Erythroblast (primary cell): Measurements from ENCODE around the gene AHCYL2.

ENCODE experiments used
- GATA1 ChIP-seq: IDR thresholded peaks from 2 replicates; pipeline ENCODE4 v1.6.1; 2011; ENCODE audit warnings: low read depth, mild to moderate bottlenecking, control low read depth, low read length, moderate library complexity
- POLR2A ChIP-seq: IDR thresholded peaks from 2 replicates; pipeline ENCODE4 v1.6.1; 2011; ENCODE audit warnings: mild to moderate bottlenecking, low read length

- TF ChIP-seq POLR2A, result no peak
- TF ChIP-seq GATA1, result no peak
Observed at GRCh38 chr7:129405527-129405926, 180.7 kb downstream of the AHCYL2 start.
